ENCODE measurements around the gene PLCL2. TPM values are rescaled to one million over a fixed set of nuclear protein-coding genes. Genes with fewer than 3 reads are reported as not detected.
"Not testable (repeated sequence)": the region's sequence is repeated elsewhere in the genome, so short reads cannot be mapped to it uniquely, and the experiment has no call there.

The PLCL2 gene
- total RNA-seq, 4 donors from 2014 or later, result 1.4 to 4.5 (median 3.9) TPM

- 87% methylated on average over 1 of the region's 1 CpG for WGBS, 2 donors
- TF ChIP-seq POLR2A (IDR thresholded peaks at IDR 0.05), result no peak
- no peak for TF ChIP-seq CTCF (IDR thresholded peaks at IDR 0.05)
- intact Hi-C loops (cut with DNase I; ENCODE audit: low total_unique reads), result no loop called here
- no peak overlapping the region for H3K4me3 ChIP-seq (ENCODE audit: low read depth, poor library complexity, severe bottlenecking)
- DNase-seq (ENCODE audit: low spot score in 2 of 2), result no peak
Observed at GRCh38 chr3:16950845-16951244, 66.1 kb downstream of the PLCL2 start.

- 80 to 88% methylated on average over 3 of the region's 3 CpGs for WGBS, 2 donors
- intact Hi-C loops (cut with DNase I; ENCODE audit: low total_unique reads); H3K4me3 ChIP-seq (ENCODE audit: low read depth, poor library complexity, severe bottlenecking); DNase-seq (ENCODE audit: low spot score in 2 of 2): not testable (repeated sequence)
Observed at GRCh38 chr3:16957852-16958251, 73.1 kb downstream of the PLCL2 start.

- TF ChIP-seq CTCF (IDR thresholded peaks at IDR 0.05), result no peak
- no peak for TF ChIP-seq POLR2A (IDR thresholded peaks at IDR 0.05)
- WGBS, 2 donors, result 94 to 95% methylated on average over 2 of the region's 2 CpGs
- intact Hi-C loops (cut with DNase I; ENCODE audit: low total_unique reads), result no loop called here
- DNase-seq (ENCODE audit: low spot score in 2 of 2), result no peak
- no peak overlapping the region for H3K4me3 ChIP-seq (ENCODE audit: low read depth, poor library complexity, severe bottlenecking)
Observed at GRCh38 chr3:16960125-16960524, 75.4 kb downstream of the PLCL2 start.

- intact Hi-C loops (cut with DNase I; ENCODE audit: low total_unique reads), result no loop called here
- H3K4me3 ChIP-seq (ENCODE audit: low read depth, poor library complexity, severe bottlenecking), result no peak overlapping the region
- TF ChIP-seq POLR2A (IDR thresholded peaks at IDR 0.05) (no peak), CTCF (IDR thresholded peaks at IDR 0.05) (no peak)
- WGBS, 2 donors, result 81 to 87% methylated on average over 4 of the region's 4 CpGs
- no peak for DNase-seq (ENCODE audit: low spot score in 2 of 2)
Observed at GRCh38 chr3:16961621-16962205, 77.0 kb downstream of the PLCL2 start.

DNA sequence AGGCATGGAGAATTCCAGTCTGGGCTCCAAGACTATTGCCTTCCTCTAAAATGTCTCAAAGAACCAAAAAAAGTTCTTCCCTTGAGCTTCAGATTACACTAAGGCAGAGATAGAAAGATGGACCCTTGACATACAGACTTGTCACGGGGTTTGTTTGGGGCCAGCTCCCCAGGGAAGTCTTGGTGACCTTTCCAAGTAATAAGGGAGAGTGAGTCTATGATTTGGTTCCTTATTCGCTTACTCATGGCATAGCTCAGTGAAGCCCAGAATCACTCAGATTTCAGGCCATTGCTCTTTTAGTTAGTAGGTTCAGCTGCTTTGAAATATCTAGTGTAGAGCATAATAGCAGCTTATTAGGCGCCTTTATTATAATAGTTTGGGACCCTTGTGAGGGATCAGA lies 90.3 kb downstream of the PLCL2 start:
- no peak for DNase-seq (ENCODE audit: low spot score in 2 of 2)
- H3K4me3 ChIP-seq (ENCODE audit: low read depth, poor library complexity, severe bottlenecking), result no peak overlapping the region
- 61 to 85% methylated on average over 3 of the region's 3 CpGs for WGBS, 2 donors
- no peak for TF ChIP-seq CTCF (IDR thresholded peaks at IDR 0.05)
- no peak for TF ChIP-seq POLR2A (IDR thresholded peaks at IDR 0.05)
- intact Hi-C loops (cut with DNase I; ENCODE audit: low total_unique reads), result no loop called here

GRCh38 chr3:16978234-16978920 lies 93.6 kb downstream of the PLCL2 start:
- 53 to 66% methylated on average over 4 of the region's 4 CpGs for WGBS, 2 donors
- DNase-seq (ENCODE audit: low spot score in 2 of 2), result no peak
- no peak for TF ChIP-seq CTCF (IDR thresholded peaks at IDR 0.05)
- TF ChIP-seq POLR2A (IDR thresholded peaks at IDR 0.05), result no peak
- no peak overlapping the region for H3K4me3 ChIP-seq (ENCODE audit: low read depth, poor library complexity, severe bottlenecking)
- intact Hi-C loops (cut with DNase I; ENCODE audit: low total_unique reads), result no loop called here
